TTC549 (cell line): ENCODE data around the gene ALPP.
"Not testable (repeated sequence)": the region's sequence is repeated elsewhere in the genome, so short reads cannot be mapped to it uniquely, and the experiment has no call there.

Source experiments
- FAIRE-seq: peaks from 2 replicates; lab custom pipeline; 2012; peaks lifted over from hg19 to GRCh38; lab: Jason Lieb, UNC

The ALPP gene

DNA sequence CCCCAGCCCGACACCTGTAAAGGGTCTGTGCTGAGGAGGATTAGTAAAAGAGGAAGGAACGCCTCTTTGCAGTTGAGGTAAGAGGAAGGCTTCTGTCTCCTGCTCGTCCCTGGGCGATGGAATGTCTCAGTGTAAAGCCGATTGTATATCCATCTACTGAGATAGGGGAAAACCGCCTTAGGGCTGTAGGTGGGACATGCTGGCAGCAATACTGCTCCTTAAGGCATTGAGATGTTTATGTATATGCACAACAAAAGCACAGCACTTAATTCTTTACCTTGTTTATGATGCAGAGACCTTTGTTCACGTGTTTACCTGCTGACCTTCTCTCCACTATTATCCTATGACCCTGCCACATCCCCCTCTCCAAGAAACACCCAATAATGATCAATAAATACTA, 44.9 kb downstream of the ALPP start:
- FAIRE-seq: not testable (repeated sequence)

DNA sequence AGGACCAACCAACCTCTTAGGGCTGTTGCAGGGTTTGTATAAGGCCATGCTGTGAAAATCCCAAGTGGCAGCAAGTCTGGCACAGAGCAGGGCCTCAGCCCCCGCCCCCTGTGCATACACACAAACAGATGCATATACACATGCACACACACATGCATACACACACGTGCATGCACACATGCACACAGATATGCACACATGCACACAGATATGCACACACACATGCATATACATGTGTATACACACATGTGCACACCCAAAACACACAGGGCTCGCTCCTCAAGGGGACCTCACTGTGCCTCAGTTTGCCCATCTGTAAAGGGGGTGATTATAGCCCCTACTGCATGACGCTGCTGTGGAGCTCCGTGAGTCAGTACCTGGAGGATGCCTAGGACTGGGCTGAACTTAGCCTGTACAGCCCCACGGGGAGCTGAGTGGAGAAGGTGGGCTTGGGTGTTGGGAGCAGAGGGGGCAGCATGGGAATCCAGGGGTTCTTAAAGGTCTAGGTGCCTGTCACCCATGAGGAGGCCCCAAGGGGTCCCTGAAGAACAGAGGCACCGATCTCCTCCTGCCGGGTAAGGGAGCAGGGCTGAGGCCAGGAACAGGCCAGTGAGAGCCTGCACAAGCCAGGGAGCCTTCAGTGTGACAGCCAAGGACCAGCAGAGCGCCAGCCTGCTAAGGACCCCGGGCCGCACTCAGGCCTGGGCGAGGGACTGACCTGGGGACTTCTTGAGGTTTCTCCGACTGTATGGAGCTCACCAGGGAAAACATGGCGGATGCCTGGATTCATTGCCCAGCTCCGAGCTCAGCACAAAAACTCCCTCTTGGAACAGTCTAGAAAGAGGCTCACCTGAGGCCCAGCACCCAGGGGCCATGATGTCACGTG, 53.4 kb downstream of the ALPP start:
- FAIRE-seq: no peak
